GM12891 (cell line): ENCODE measurements around the gene STXBP3.

Experiments
- DNase-seq: peaks from one replicate; pipeline ENCODE4 v3.0.0; 2011; ENCODE audit warnings: low spot score; ENCODE audit not compliant: insufficient read length
- FAIRE-seq: peaks from 2 replicates; lab custom pipeline; 2011; peaks lifted over from hg19 to GRCh38; lab: Jason Lieb, UNC
- PAX5 ChIP-seq: IDR thresholded peaks from 2 replicates; pipeline ENCODE4 v1.6.1; 2011; ENCODE audit warnings: low read length, moderate library complexity, mild to moderate bottlenecking; ENCODE audit not compliant: insufficient read depth, severe bottlenecking
- POLR2A ChIP-seq: IDR thresholded peaks from 2 replicates; pipeline ENCODE4 v1.6.1; 2011; ENCODE audit warnings: low read depth, low read length, control low read depth
- POLR2AphosphoS5 ChIP-seq: IDR thresholded peaks from 2 replicates; pipeline ENCODE4 v1.6.1; 2011; ENCODE audit warnings: low read depth, low read length, control low read depth
- POU2F2 ChIP-seq: IDR thresholded peaks from 2 replicates; pipeline ENCODE4 v1.6.1; 2011; ENCODE audit warnings: low read depth, mild to moderate bottlenecking, control low read depth, low read length, moderate library complexity
- SPI1 ChIP-seq: IDR thresholded peaks from 2 replicates; pipeline ENCODE4 v1.6.1; 2011; ENCODE audit warnings: low read depth, low read length, control low read depth
- TAF1 ChIP-seq: IDR thresholded peaks from 2 replicates; pipeline ENCODE4 v1.6.1; 2011; ENCODE audit warnings: low read depth, low read length, control low read depth

The STXBP3 gene

GRCh38 chr1:108830119-108831008 is 83.9 kb downstream of the STXBP3 start:
- no peak for TF ChIP-seq POLR2AphosphoS5
- TF ChIP-seq SPI1, result no peak
- FAIRE-seq, result no peak
- no peak for DNase-seq

- no peak for DNase-seq
These were observed 84.8 kb downstream of the STXBP3 start for GRCh38 chr1:108831225-108831624.

GRCh38 chr1:108832929-108833328 is 86.5 kb downstream of the STXBP3 start:
- no peak for DNase-seq
- TF ChIP-seq POU2F2, result no peak
- TF ChIP-seq POLR2A, result no peak
- no peak for TF ChIP-seq POLR2AphosphoS5
- no peak for TF ChIP-seq SPI1
- TF ChIP-seq PAX5, result no peak
- no peak for TF ChIP-seq TAF1
- no peak for FAIRE-seq

More at GRCh38 chr1:108831225-108831624, 84.8 kb downstream of the STXBP3 start:
- no peak for FAIRE-seq
- TF ChIP-seq POLR2AphosphoS5, result no peak
- TF ChIP-seq POLR2A, result no peak
- no peak for TF ChIP-seq SPI1

GRCh38 chr1:108841703-108842102 is 95.2 kb downstream of the STXBP3 start:
- FAIRE-seq (no peak), DNase-seq (no peak)
- TF ChIP-seq PAX5 (no peak), SPI1 (no peak), TAF1 (no peak), POU2F2 (no peak), POLR2A (no peak), POLR2AphosphoS5 (no peak)

- TF ChIP-seq POLR2AphosphoS5 (no peak), SPI1 (no peak), POU2F2 (no peak), TAF1 (no peak), POLR2A (no peak), PAX5 (no peak)
- DNase-seq, result no peak
- FAIRE-seq, result no peak
These were observed 96.2 kb downstream of the STXBP3 start for GRCh38 chr1:108842525-108843181.

GRCh38 chr1:108843390-108844137 is 97.1 kb downstream of the STXBP3 start:
- no peak for FAIRE-seq

GRCh38 chr1:108845446-108845845 is 99.0 kb downstream of the STXBP3 start:
- TF ChIP-seq TAF1, result no peak
- TF ChIP-seq SPI1, result no peak
- no peak for TF ChIP-seq POU2F2
- no peak for TF ChIP-seq POLR2A
- TF ChIP-seq PAX5, result no peak
- TF ChIP-seq POLR2AphosphoS5, result no peak
- FAIRE-seq (no peak), DNase-seq (no peak)

More at GRCh38 chr1:108843390-108844137, 97.1 kb downstream of the STXBP3 start:
- TF ChIP-seq POLR2A, result no peak
- no peak for TF ChIP-seq POU2F2
- TF ChIP-seq POLR2AphosphoS5, result no peak
- no peak for TF ChIP-seq PAX5
- TF ChIP-seq TAF1, result no peak
- no peak for TF ChIP-seq SPI1
- no peak for DNase-seq

GRCh38 chr1:108845991-108846390 is 99.5 kb downstream of the STXBP3 start:
- TF ChIP-seq POLR2A (no peak), SPI1 (no peak)
- FAIRE-seq, result no peak

GRCh38 chr1:108847494-108847893 is 101.0 kb downstream of the STXBP3 start:
- DNase-seq, result no peak
- TF ChIP-seq POLR2AphosphoS5 (no peak), POU2F2 (no peak), TAF1 (no peak), SPI1 (no peak), POLR2A (no peak), PAX5 (no peak)
- FAIRE-seq, result no peak

More at GRCh38 chr1:108845991-108846390, 99.5 kb downstream of the STXBP3 start:
- no peak for DNase-seq

GRCh38 chr1:108848806-108849205 is 102.3 kb downstream of the STXBP3 start:
- FAIRE-seq (no peak), DNase-seq (no peak)
- TF ChIP-seq POLR2AphosphoS5 (no peak), POU2F2 (no peak), SPI1 (no peak), TAF1 (no peak), PAX5 (no peak), POLR2A (no peak)
